Measurements from ENCODE around the gene MED20. TPM values are rescaled to one million over a fixed set of nuclear protein-coding genes. Genes with fewer than 3 reads are reported as not detected.
A peak's percentile ranks its signal among the peaks of the same experiment; 100 is the strongest.

The MED20 gene
- total RNA-seq, 1 donor from 2014 or later, result 28.9 TPM

- Histone ChIP-seq H3K27ac (ENCODE audit: low read depth, low read length) (no peak overlapping the region), H3K9ac (ENCODE audit: low read length) (no peak overlapping the region), H2AFZ (ENCODE audit: low read depth, low read length) (no peak overlapping the region), H3K36me3 (ENCODE audit: insufficient read depth, low read length) (peaks cover 5% of the 10 kb centered on the region), H3K4me3 (ENCODE audit: insufficient read depth, low read depth, low read length) (no peak overlapping the region), H3K9me3 (ENCODE audit: insufficient read depth, low read depth, low read length) (no peaks in the 10 kb centered on the region), H3K79me2 (ENCODE audit: insufficient read depth, low read length) (no peaks in the 10 kb centered on the region), H3K27me3 (ENCODE audit: insufficient read depth, low read length) (no peaks in the 10 kb centered on the region), H3K4me2 (ENCODE audit: low read length) (no peak overlapping the region), H4K20me1 (ENCODE audit: insufficient read depth, low read length) (peaks cover 4% of the 10 kb centered on the region), H3K4me1 (ENCODE audit: insufficient read depth, low read length) (peaks cover 3% of the 10 kb centered on the region)
- no peak for TF ChIP-seq EZH2 (IDR thresholded peaks at IDR 0.05; ENCODE audit: insufficient read depth, low read length)
- TF ChIP-seq, protein P1, sequence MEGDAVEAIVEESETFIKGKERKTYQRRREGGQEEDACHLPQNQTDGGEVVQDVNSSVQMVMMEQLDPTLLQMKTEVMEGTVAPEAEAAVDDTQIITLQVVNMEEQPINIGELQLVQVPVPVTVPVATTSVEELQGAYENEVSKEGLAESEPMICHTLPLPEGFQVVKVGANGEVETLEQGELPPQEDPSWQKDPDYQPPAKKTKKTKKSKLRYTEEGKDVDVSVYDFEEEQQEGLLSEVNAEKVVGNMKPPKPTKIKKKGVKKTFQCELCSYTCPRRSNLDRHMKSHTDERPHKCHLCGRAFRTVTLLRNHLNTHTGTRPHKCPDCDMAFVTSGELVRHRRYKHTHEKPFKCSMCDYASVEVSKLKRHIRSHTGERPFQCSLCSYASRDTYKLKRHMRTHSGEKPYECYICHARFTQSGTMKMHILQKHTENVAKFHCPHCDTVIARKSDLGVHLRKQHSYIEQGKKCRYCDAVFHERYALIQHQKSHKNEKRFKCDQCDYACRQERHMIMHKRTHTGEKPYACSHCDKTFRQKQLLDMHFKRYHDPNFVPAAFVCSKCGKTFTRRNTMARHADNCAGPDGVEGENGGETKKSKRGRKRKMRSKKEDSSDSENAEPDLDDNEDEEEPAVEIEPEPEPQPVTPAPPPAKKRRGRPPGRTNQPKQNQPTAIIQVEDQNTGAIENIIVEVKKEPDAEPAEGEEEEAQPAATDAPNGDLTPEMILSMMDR (IDR thresholded peaks at IDR 0.05; ENCODE audit: insufficient read depth, low read depth, low read length), result no peak
- peaks cover 4% of the 10 kb centered on the region for H3K4me1 Mint-ChIP-seq (ENCODE audit: low read depth, unreplicated experiment)
- H3K4me3 Mint-ChIP-seq (ENCODE audit: unreplicated experiment), result no peak overlapping the region
- H3K27me3 Mint-ChIP-seq (ENCODE audit: low read depth, unreplicated experiment), result no peaks in the 10 kb centered on the region
- DNase-seq (ENCODE audit: low read depth), result no peak
- H3K9me3 Mint-ChIP-seq (ENCODE audit: unreplicated experiment), result no peaks in the 10 kb centered on the region
- no peak for FAIRE-seq
- peaks cover 7% of the 10 kb centered on the region for H3K36me3 Mint-ChIP-seq (ENCODE audit: low read depth, unreplicated experiment)
- H3K27ac Mint-ChIP-seq (ENCODE audit: unreplicated experiment), result no peak overlapping the region
These were observed 20.1 kb downstream of the MED20 start for GRCh38 chr6:41900861-41901260.

GRCh38 chr6:41896281-41896680 is 24.7 kb downstream of the MED20 start:
- H3K4me3 ChIP-seq (ENCODE audit: insufficient read depth, low read depth, low read length), result peak overlapping the region; percentile 75
- DNase-seq (ENCODE audit: low read depth), result no peak

More at GRCh38 chr6:41896281-41896680, 24.7 kb downstream of the MED20 start:
- H3K4me1 ChIP-seq (ENCODE audit: insufficient read depth, low read length), result peaks cover 12% of the 10 kb centered on the region
- H3K4me3 Mint-ChIP-seq (ENCODE audit: unreplicated experiment), result peak overlapping the region; percentile 81
- peak overlapping the region; percentile 13 for H3K27ac Mint-ChIP-seq (ENCODE audit: unreplicated experiment)
- H3K9me3 ChIP-seq (ENCODE audit: insufficient read depth, low read depth, low read length), result no peaks in the 10 kb centered on the region
- TF ChIP-seq, protein P1 (IDR thresholded peaks at IDR 0.05; ENCODE audit: insufficient read depth, low read depth, low read length), result no peak
- TF ChIP-seq EZH2 (IDR thresholded peaks at IDR 0.05; ENCODE audit: insufficient read depth, low read length), result no peak
- H3K27me3 ChIP-seq (ENCODE audit: insufficient read depth, low read length), result peaks cover 4% of the 10 kb centered on the region
- no peak overlapping the region for H2AFZ ChIP-seq (ENCODE audit: low read depth, low read length)
- H3K4me1 Mint-ChIP-seq (ENCODE audit: low read depth, unreplicated experiment), result peaks cover 4% of the 10 kb centered on the region
- no peaks in the 10 kb centered on the region for H3K79me2 ChIP-seq (ENCODE audit: insufficient read depth, low read length)
- no peaks in the 10 kb centered on the region for H3K27me3 Mint-ChIP-seq (ENCODE audit: low read depth, unreplicated experiment)
- no peaks in the 10 kb centered on the region for H3K36me3 Mint-ChIP-seq (ENCODE audit: low read depth, unreplicated experiment)
- H3K9me3 Mint-ChIP-seq (ENCODE audit: unreplicated experiment), result no peaks in the 10 kb centered on the region
- peak overlapping the region; percentile 89 for H3K9ac ChIP-seq (ENCODE audit: low read length)
- no peaks in the 10 kb centered on the region for H3K36me3 ChIP-seq (ENCODE audit: insufficient read depth, low read length)
- no peak for FAIRE-seq
- H3K27ac ChIP-seq (ENCODE audit: low read depth, low read length), result peak overlapping the region; percentile 73
- H3K4me2 ChIP-seq (ENCODE audit: low read length), result peak overlapping the region; percentile 100
- H4K20me1 ChIP-seq (ENCODE audit: insufficient read depth, low read length), result peaks cover 10% of the 10 kb centered on the region

Data from astrocyte (in vitro differentiated cells and primary cell).